Measurements from ENCODE around the gene WFDC12. TPM values are rescaled to one million over a fixed set of nuclear protein-coding genes. Genes with fewer than 3 reads are reported as not detected.

WFDC12 gene
- total and polyA plus RNA-seq, 2 donors (not counting 1 experiment from before 2014, with no cell fraction given), result not detected

GRCh38 chr20:45138561-45139300 is 14.5 kb upstream of the WFDC12 start:
- Histone ChIP-seq H3K27ac (ENCODE audit: low read length in 2 of 2) (no peak overlapping the region), H3K27me3 (replicated peaks in 1 of 4; ENCODE audit: control extremely low read depth in 1 of 4, control insufficient read depth in 3 of 4, insufficient read depth in 4 of 4, low read length in 3 of 4) (peaks cover 0 to 21% (median 17%) of the 10 kb centered on the region in 4 experiments), H3K4me2 (replicated peaks; ENCODE audit: low read depth, low read length, poor library complexity, severe bottlenecking) (no peak overlapping the region), H3K4me3 (ENCODE audit: control extremely low read depth in 1 of 5, extremely low read depth in 1 of 5, insufficient read depth in 1 of 5, low read depth in 2 of 5, low read length in 4 of 5) (no peak overlapping the region), H4K20me1 (ENCODE audit: control insufficient read depth, insufficient read depth, low read length, poor library complexity, severe bottlenecking) (no peaks in the 10 kb centered on the region), H3K79me2 (ENCODE audit: control insufficient read depth, insufficient read depth, low read length) (no peaks in the 10 kb centered on the region), H3K4me1 (ENCODE audit: control insufficient read depth in 2 of 2, insufficient read depth in 2 of 2, low read length in 2 of 2) (no peaks in the 10 kb centered on the region), H3K9ac (ENCODE audit: low read length) (no peak overlapping the region), H3K9me3 (ENCODE audit: control extremely low read depth in 1 of 3, control insufficient read depth in 2 of 3, insufficient read depth in 1 of 3, low read length in 2 of 3) (peaks cover 0 to 11% (median 0%) of the 10 kb centered on the region in 3 donors), H2AFZ (ENCODE audit: insufficient read depth, low read depth, low read length, poor library complexity, severe bottlenecking) (no peak overlapping the region), H3K36me3 (replicated peaks in 1 of 2; ENCODE audit: control extremely low read depth in 1 of 2, control insufficient read depth in 1 of 2, extremely low read depth in 1 of 2, insufficient read depth in 2 of 2, low read length in 1 of 2) (no peaks in the 10 kb centered on the region)
- Mint-ChIP-seq H3K4me3 (no peak overlapping the region), H3K27ac (no peak overlapping the region), H3K27me3 (peaks cover 5% of the 10 kb centered on the region), H3K4me1 (no peaks in the 10 kb centered on the region), H3K9me3 (ENCODE audit: insufficient read depth) (no peaks in the 10 kb centered on the region)
- DNase-seq (peak; percentile 37), ATAC-seq (ENCODE audit: low read depth) (no peak)
- ChIA-PET CTCF (interaction anchor here (0.9 to 1.8 kb wide), 5 partner anchors 28 to 632 kb away, joined by 3 to 6 read pairs (median 3); no protein-coding TSS in a partner anchor), POLR2A (no interaction called here)
- TF ChIP-seq EZH2 (IDR thresholded peaks at IDR 0.05; ENCODE audit: borderline replicate concordance, insufficient read depth, low read depth, low read length, poor library complexity, severe bottlenecking), result no peak
- TF ChIP-seq, protein P1, sequence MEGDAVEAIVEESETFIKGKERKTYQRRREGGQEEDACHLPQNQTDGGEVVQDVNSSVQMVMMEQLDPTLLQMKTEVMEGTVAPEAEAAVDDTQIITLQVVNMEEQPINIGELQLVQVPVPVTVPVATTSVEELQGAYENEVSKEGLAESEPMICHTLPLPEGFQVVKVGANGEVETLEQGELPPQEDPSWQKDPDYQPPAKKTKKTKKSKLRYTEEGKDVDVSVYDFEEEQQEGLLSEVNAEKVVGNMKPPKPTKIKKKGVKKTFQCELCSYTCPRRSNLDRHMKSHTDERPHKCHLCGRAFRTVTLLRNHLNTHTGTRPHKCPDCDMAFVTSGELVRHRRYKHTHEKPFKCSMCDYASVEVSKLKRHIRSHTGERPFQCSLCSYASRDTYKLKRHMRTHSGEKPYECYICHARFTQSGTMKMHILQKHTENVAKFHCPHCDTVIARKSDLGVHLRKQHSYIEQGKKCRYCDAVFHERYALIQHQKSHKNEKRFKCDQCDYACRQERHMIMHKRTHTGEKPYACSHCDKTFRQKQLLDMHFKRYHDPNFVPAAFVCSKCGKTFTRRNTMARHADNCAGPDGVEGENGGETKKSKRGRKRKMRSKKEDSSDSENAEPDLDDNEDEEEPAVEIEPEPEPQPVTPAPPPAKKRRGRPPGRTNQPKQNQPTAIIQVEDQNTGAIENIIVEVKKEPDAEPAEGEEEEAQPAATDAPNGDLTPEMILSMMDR (IDR thresholded peaks at IDR 0.05), result peak; percentile 36
- intact Hi-C loops (cut with micrococcal nuclease), result loop anchor here (2.0 kb wide), 1 partner anchor 632 kb away; no protein-coding TSS in a partner anchor
- 52% methylated on average over 17 of the region's 20 CpGs for WGBS (ENCODE audit: insufficient coverage)

GRCh38 chr20:45136911-45137310 is 12.6 kb upstream of the WFDC12 start:
- H3K9me3 ChIP-seq (ENCODE audit: control extremely low read depth in 1 of 3, control insufficient read depth in 2 of 3, insufficient read depth in 1 of 3, low read length in 2 of 3), result peaks cover 0 to 11% (median 0%) of the 10 kb centered on the region in 3 donors
- H3K4me3 ChIP-seq (ENCODE audit: control extremely low read depth in 1 of 5, extremely low read depth in 1 of 5, insufficient read depth in 1 of 5, low read depth in 2 of 5, low read length in 4 of 5), result no peak overlapping the region
- H3K4me3 Mint-ChIP-seq, result no peak overlapping the region
- H3K79me2 ChIP-seq (ENCODE audit: control insufficient read depth, insufficient read depth, low read length), result no peaks in the 10 kb centered on the region
- DNase-seq (no peak), ATAC-seq (ENCODE audit: low read depth) (no peak)
- TF ChIP-seq EZH2 (IDR thresholded peaks at IDR 0.05; ENCODE audit: borderline replicate concordance, insufficient read depth, low read depth, low read length, poor library complexity, severe bottlenecking), result no peak
- TF ChIP-seq, protein P1 (IDR thresholded peaks at IDR 0.05), result no peak
- 93% methylated on average over 1 of the region's 2 CpGs for WGBS (ENCODE audit: insufficient coverage)
- intact Hi-C loops (cut with micrococcal nuclease), result no loop called here
- H3K27me3 Mint-ChIP-seq, result peaks cover 9% of the 10 kb centered on the region
- H3K27ac Mint-ChIP-seq, result no peak overlapping the region
- no peak overlapping the region for H2AFZ ChIP-seq (ENCODE audit: insufficient read depth, low read depth, low read length, poor library complexity, severe bottlenecking)
- no peaks in the 10 kb centered on the region for H4K20me1 ChIP-seq (ENCODE audit: control insufficient read depth, insufficient read depth, low read length, poor library complexity, severe bottlenecking)
- no peaks in the 10 kb centered on the region for H3K9me3 Mint-ChIP-seq (ENCODE audit: insufficient read depth)
- H3K4me1 Mint-ChIP-seq, result no peaks in the 10 kb centered on the region
- no peaks in the 10 kb centered on the region for H3K4me1 ChIP-seq (ENCODE audit: control insufficient read depth in 2 of 2, insufficient read depth in 2 of 2, low read length in 2 of 2)
- no peaks in the 10 kb centered on the region for H3K36me3 ChIP-seq (replicated peaks in 1 of 2; ENCODE audit: control extremely low read depth in 1 of 2, control insufficient read depth in 1 of 2, extremely low read depth in 1 of 2, insufficient read depth in 2 of 2, low read length in 1 of 2)
- H3K9ac ChIP-seq (ENCODE audit: low read length), result no peak overlapping the region
- peaks cover 0 to 21% (median 17%) of the 10 kb centered on the region in 4 experiments for H3K27me3 ChIP-seq (replicated peaks in 1 of 4; ENCODE audit: control extremely low read depth in 1 of 4, control insufficient read depth in 3 of 4, insufficient read depth in 4 of 4, low read length in 3 of 4)
- no peak overlapping the region for H3K4me2 ChIP-seq (replicated peaks; ENCODE audit: low read depth, low read length, poor library complexity, severe bottlenecking)
- no peak overlapping the region for H3K27ac ChIP-seq (ENCODE audit: low read length in 2 of 2)
- ChIA-PET POLR2A (no interaction called here), CTCF (no interaction called here)

Data from B cell (primary cell).